Endodermal cell (in vitro differentiated cells): ENCODE measurements around the gene TRPV2. TPM values are rescaled to one million over a fixed set of nuclear protein-coding genes. Genes with fewer than 3 reads are reported as not detected.
A peak's percentile ranks its signal among the peaks of the same experiment; 100 is the strongest.
"Not testable (repeated sequence)": the region's sequence is repeated elsewhere in the genome, so short reads cannot be mapped to it uniquely, and the experiment has no call there.

ENCODE experiments used
- DNase-seq: peaks from one replicate; pipeline ENCODE4 v3.0.0-alpha.2; 2017
- H3K27ac ChIP-seq: 2 replicates; pipeline ENCODE4 v1.5.1; 2013; ENCODE audit warnings: mild to moderate bottlenecking, low read depth, low read length, moderate library complexity
- H3K27me3 ChIP-seq: 2 replicates; pipeline ENCODE4 v1.6.1; 2013; ENCODE audit warnings: mild to moderate bottlenecking, low read length, moderate library complexity; ENCODE audit not compliant: insufficient read depth, control insufficient read depth, poor library complexity, severe bottlenecking
- H3K36me3 ChIP-seq: 2 replicates; pipeline ENCODE4 v1.7.0; 2013; ENCODE audit warnings: mild to moderate bottlenecking, low read length, moderate library complexity; ENCODE audit not compliant: control insufficient read depth, insufficient read depth
- H3K4me1 ChIP-seq: one replicate; pipeline ENCODE4 v1.7.0; 2013; ENCODE audit warnings: low read length; ENCODE audit not compliant: control insufficient read depth, insufficient read depth
- H3K4me3 ChIP-seq: 2 replicates; pipeline ENCODE4 v1.5.1; 2013; ENCODE audit warnings: mild to moderate bottlenecking, low read length, moderate library complexity
- H3K9ac ChIP-seq: 2 replicates; pipeline ENCODE4 v1.6.1; 2013; ENCODE audit warnings: mild to moderate bottlenecking, low read length, moderate library complexity; ENCODE audit not compliant: poor library complexity, severe bottlenecking; ENCODE audit errors: extremely low read depth
- H3K9me3 ChIP-seq: 2 replicates; pipeline ENCODE4 v1.6.1; 2013; ENCODE audit warnings: mild to moderate bottlenecking, low read length, moderate library complexity; ENCODE audit not compliant: control insufficient read depth
- H3K27ac Mint-ChIP-seq: 2 replicates; pipeline ENCODE4 v1.8.0; 2020; ENCODE audit warnings: mixed read lengths
- H3K27me3 Mint-ChIP-seq: 2 replicates; pipeline ENCODE4 v1.8.0; 2021; ENCODE audit warnings: mild to moderate bottlenecking, mixed read lengths; ENCODE audit not compliant: insufficient read depth
- H3K36me3 Mint-ChIP-seq: 2 replicates; pipeline ENCODE4 v1.8.0; 2020; ENCODE audit warnings: low read depth, mixed read lengths
- H3K4me1 Mint-ChIP-seq: 2 replicates; pipeline ENCODE4 v1.8.0; 2020; ENCODE audit warnings: mixed read lengths
- H3K4me3 Mint-ChIP-seq: 2 replicates; pipeline ENCODE4 v1.8.0; 2020; ENCODE audit warnings: mild to moderate bottlenecking, moderate library complexity, mixed read lengths
- H3K9me3 Mint-ChIP-seq: 2 replicates; pipeline ENCODE4 v1.8.0; 2020; ENCODE audit warnings: mild to moderate bottlenecking, mixed read lengths
- WGBS, 2 experiments: methylation state at CpG; one replicate each; pipeline versions ENCODE4 v1.1.5 to v1.1.7; 2013; ENCODE audit warnings: missing lambda C conversion rate in 2 of 2, mixed read lengths in 1 of 2; ENCODE audit not compliant: insufficient coverage in 1 of 2, insufficient read length in 1 of 2; 5-methylcytosine and 5-hydroxymethylcytosine counted together
- total RNA-seq, 2 donors: library from RNA; stranded (reverse); fragmentation: NEBNext Ultra II Directional in 1 of 2; extraction: Animal tissue kit (Norgen Biotek cat#: 25700) in 1 of 2; gene quantifications; 2 replicates in 1 of 2; 3 replicates in 1 of 2; pipeline ENCODE4 v1.2.1, GENCODE V29; 2021
- TF ChIP-seq, protein P1 (sequence below): fragments of 200-600 bp; sonication (generic); conservative IDR thresholded peaks from 2 replicates; pipeline ENCODE4 v1.5.0; 2021; ENCODE audit warnings: antibody characterized with exemption, mild to moderate bottlenecking

The TRPV2 gene
- total RNA-seq, 2 donors from 2014 or later, result 0.51 to 1.1 TPM

GRCh38 chr17:16450028-16450427, 34.7 kb downstream of the TRPV2 start:
- H3K27me3 Mint-ChIP-seq, result no peaks in the 10 kb centered on the region
- no peak overlapping the region for H3K27ac ChIP-seq
- H3K9me3 Mint-ChIP-seq, result no peaks in the 10 kb centered on the region
- H3K27me3 ChIP-seq, result no peaks in the 10 kb centered on the region
- peaks cover 41% of the 10 kb centered on the region for H3K36me3 Mint-ChIP-seq
- H3K4me1 Mint-ChIP-seq, result peaks cover 2% of the 10 kb centered on the region
- H3K4me3 ChIP-seq, result no peak overlapping the region
- peak overlapping the region; percentile 45 for H3K27ac Mint-ChIP-seq
- H3K36me3 ChIP-seq, result peaks cover 33% of the 10 kb centered on the region
- no peak overlapping the region for H3K9ac ChIP-seq
- H3K4me3 Mint-ChIP-seq, result no peak overlapping the region
- WGBS, 2 experiments, result 80 to 97% methylated on average over 1 to 4 of the region's 4 CpGs
- H3K9me3 ChIP-seq, result no peaks in the 10 kb centered on the region
- TF ChIP-seq, protein P1, sequence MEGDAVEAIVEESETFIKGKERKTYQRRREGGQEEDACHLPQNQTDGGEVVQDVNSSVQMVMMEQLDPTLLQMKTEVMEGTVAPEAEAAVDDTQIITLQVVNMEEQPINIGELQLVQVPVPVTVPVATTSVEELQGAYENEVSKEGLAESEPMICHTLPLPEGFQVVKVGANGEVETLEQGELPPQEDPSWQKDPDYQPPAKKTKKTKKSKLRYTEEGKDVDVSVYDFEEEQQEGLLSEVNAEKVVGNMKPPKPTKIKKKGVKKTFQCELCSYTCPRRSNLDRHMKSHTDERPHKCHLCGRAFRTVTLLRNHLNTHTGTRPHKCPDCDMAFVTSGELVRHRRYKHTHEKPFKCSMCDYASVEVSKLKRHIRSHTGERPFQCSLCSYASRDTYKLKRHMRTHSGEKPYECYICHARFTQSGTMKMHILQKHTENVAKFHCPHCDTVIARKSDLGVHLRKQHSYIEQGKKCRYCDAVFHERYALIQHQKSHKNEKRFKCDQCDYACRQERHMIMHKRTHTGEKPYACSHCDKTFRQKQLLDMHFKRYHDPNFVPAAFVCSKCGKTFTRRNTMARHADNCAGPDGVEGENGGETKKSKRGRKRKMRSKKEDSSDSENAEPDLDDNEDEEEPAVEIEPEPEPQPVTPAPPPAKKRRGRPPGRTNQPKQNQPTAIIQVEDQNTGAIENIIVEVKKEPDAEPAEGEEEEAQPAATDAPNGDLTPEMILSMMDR, result no peak
- H3K4me1 ChIP-seq, result no peaks in the 10 kb centered on the region
- no peak for DNase-seq

- H3K27ac Mint-ChIP-seq, H3K4me1 ChIP-seq: not testable (repeated sequence)
Measured at GRCh38 chr17:16452268-16452667, 36.9 kb downstream of the TRPV2 start.

GRCh38 chr17:16453493-16453851, 38.1 kb downstream of the TRPV2 start:
- Histone ChIP-seq H3K4me1 (no peaks in the 10 kb centered on the region), H3K4me3 (no peak overlapping the region), H3K36me3 (peaks cover 12% of the 10 kb centered on the region), H3K27me3 (no peaks in the 10 kb centered on the region), H3K27ac (no peak overlapping the region), H3K9me3 (no peaks in the 10 kb centered on the region), H3K9ac (no peak overlapping the region)
- Mint-ChIP-seq H3K27ac (no peak overlapping the region), H3K9me3 (no peaks in the 10 kb centered on the region), H3K4me3 (no peak overlapping the region), H3K36me3 (peaks cover 22% of the 10 kb centered on the region), H3K27me3 (no peaks in the 10 kb centered on the region), H3K4me1 (peaks cover 2% of the 10 kb centered on the region)
- no peak for DNase-seq
- TF ChIP-seq, protein P1, result no peak
- WGBS, 2 experiments, result 92 to 96% methylated on average over 4 of the region's 4 CpGs

More at GRCh38 chr17:16452268-16452667, 36.9 kb downstream of the TRPV2 start:
- not testable (repeated sequence) for H3K27ac ChIP-seq, H3K9me3 ChIP-seq, H3K4me3 Mint-ChIP-seq, H3K27me3 ChIP-seq, H3K9me3 Mint-ChIP-seq, H3K4me3 ChIP-seq, DNase-seq, H3K27me3 Mint-ChIP-seq, H3K4me1 Mint-ChIP-seq, H3K9ac ChIP-seq
- H3K36me3 ChIP-seq, result peaks cover 21% of the 10 kb centered on the region
- peaks cover 31% of the 10 kb centered on the region for H3K36me3 Mint-ChIP-seq
- WGBS, 2 experiments, result 73 to 83% methylated on average over 6 to 8 of the region's 8 CpGs
